ENCODE results near the gene GOLGA7B. TPM values are rescaled to one million over a fixed set of nuclear protein-coding genes. Genes with fewer than 3 reads are reported as not detected.

Gene GOLGA7B
- total RNA-seq, 4 donors from 2014 or later, result 0.19 to 1.6 (median 0.57) TPM

GRCh38 chr10:97886286-97886685 is 36.6 kb downstream of the GOLGA7B start:
- TF ChIP-seq CTCF (IDR thresholded peaks at IDR 0.05), result no peak
- ATAC-seq (ENCODE audit: low FRiP score) (no peak), DNase-seq (ENCODE audit: low spot score) (no peak)

- DNase-seq (ENCODE audit: low spot score) (no peak), ATAC-seq (ENCODE audit: low FRiP score) (no peak)
- no peak for TF ChIP-seq CTCF (IDR thresholded peaks at IDR 0.05)
Observed at GRCh38 chr10:97887399-97887798, 37.8 kb downstream of the GOLGA7B start.

- TF ChIP-seq CTCF (IDR thresholded peaks at IDR 0.05), result no peak
- DNase-seq (ENCODE audit: low spot score) (no peak), ATAC-seq (ENCODE audit: low FRiP score) (no peak)
Observed at GRCh38 chr10:97888134-97888533, 38.5 kb downstream of the GOLGA7B start.

GRCh38 chr10:97888641-97889262 is 39.1 kb downstream of the GOLGA7B start:
- TF ChIP-seq CTCF (IDR thresholded peaks at IDR 0.05), result no peak
- ATAC-seq (ENCODE audit: low FRiP score) (no peak), DNase-seq (ENCODE audit: low spot score) (no peak)

- TF ChIP-seq CTCF (IDR thresholded peaks at IDR 0.05), result no peak
- no peak for DNase-seq (ENCODE audit: low spot score)
- no peak for ATAC-seq (ENCODE audit: low FRiP score)
Observed at GRCh38 chr10:97889461-97890265, 40.0 kb downstream of the GOLGA7B start.

GRCh38 chr10:97891497-97892167 is 42.0 kb downstream of the GOLGA7B start:
- TF ChIP-seq CTCF (IDR thresholded peaks at IDR 0.05), result no peak
- DNase-seq (ENCODE audit: low spot score) (no peak), ATAC-seq (ENCODE audit: low FRiP score) (no peak)

Measured in omental fat pad (tissue), 4 donors.